CD4-positive, alpha-beta T cell treated with Interleukin-15 for 4 hours (primary cell): ENCODE data around the gene PHETA1.

Source experiments
- DNase-seq: peaks from one replicate; pipeline ENCODE4 v3.0.0-alpha.2; 2020; ENCODE audit warnings: low spot score

The PHETA1 gene

DNA sequence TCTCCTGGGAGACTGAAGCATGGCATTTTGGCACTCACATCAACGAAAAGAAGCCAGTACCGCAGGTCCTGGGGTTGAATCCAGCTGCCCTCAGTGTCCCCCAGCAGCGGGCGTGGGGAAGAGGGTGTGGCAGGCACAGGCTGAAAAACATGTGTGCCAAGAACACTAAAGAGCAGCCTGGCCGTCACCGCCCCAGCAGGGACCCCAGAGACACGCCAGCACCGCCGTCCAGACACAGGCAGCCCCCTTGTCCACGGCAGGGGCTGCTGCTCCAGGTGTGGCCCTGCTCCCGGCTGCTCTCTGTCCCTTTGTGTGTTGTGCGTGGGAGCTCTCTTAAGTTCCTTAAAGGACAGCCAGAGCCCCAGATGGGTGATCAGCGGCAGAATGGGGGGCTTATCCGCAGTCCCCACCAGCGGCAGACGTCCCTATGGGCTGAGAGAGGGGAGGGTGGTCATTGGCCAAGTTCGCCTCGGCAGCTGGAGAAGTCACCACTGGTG lies 556 bp downstream of the PHETA1 start:
- no peak for DNase-seq

DNA sequence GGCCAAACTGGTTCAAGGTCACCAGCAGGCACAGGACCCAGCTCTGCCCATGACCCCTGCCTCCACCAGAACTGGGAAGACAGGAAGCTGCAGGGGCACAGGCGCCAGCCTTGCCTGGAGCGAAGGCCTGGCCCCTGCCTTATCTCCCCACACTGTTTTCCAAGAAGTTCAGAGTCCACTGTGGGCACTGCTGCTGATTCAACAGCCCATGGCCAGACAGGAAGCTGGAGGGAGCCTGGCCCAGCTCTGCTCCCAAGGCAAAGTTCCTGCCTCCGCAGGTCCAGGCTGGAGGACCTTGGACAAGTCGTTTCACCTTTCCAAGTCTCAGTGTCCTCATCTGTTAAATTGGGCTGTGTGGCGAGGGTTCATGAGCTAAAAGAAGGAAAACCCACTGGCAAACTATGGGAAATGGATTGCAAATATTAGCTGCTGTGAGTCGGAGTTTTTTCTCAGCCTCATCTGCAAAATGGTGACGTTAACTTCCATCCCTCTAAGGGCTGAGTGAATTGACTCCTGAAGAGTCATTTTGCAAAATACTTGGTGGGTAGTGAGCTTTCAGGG lies 1.2 kb downstream of the PHETA1 start:
- DNase-seq, result no peak

DNA sequence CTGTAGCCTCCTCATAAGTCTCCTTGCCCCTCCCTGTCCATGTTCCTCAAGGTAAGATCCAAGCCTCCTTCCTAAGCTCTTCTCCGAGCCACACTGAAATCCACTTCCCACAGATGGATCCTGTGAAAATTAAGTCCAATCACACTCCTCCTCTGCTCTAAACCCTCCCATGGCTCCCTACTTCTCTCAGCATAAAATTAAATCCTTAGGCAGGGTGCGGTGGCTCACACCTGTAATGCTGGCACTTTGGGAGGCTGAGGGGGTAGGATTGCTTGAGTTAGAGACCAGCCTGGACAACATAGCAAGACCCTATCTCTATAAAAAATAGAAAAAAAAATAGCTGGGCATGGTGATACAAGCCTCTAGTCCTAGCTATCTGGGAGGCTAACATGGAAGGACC lies 2.3 kb downstream of the PHETA1 start:
- DNase-seq, result no peak

DNA sequence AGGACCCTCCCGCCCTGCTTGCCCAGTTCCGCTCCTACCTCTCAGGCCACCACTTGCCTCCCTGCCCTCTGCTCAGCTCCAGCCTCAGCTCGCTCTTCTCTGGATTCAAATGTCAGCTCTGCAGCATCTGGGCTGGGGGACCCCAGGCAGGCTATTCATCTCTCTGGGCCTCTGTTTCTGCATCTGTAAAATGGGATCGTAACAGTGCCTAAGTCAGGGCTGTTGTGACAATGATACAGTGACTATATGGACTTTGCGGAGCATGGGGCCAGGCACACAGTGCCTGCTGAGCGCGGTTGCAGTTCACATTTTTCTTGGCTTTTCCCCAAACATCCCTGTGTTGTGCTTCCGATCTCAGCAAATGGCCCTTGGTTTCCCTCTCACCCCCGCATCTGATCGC lies 2.8 kb downstream of the PHETA1 start:
- DNase-seq, result no peak

GRCh38 chr12:111363578-111363977 lies 5.3 kb downstream of the PHETA1 start:
- DNase-seq, result no peak

- no peak for DNase-seq
Measured at GRCh38 chr12:111362687-111363475, 6.0 kb downstream of the PHETA1 start.

GRCh38 chr12:111361717-111362576 lies 6.9 kb downstream of the PHETA1 start:
- no peak for DNase-seq

DNA sequence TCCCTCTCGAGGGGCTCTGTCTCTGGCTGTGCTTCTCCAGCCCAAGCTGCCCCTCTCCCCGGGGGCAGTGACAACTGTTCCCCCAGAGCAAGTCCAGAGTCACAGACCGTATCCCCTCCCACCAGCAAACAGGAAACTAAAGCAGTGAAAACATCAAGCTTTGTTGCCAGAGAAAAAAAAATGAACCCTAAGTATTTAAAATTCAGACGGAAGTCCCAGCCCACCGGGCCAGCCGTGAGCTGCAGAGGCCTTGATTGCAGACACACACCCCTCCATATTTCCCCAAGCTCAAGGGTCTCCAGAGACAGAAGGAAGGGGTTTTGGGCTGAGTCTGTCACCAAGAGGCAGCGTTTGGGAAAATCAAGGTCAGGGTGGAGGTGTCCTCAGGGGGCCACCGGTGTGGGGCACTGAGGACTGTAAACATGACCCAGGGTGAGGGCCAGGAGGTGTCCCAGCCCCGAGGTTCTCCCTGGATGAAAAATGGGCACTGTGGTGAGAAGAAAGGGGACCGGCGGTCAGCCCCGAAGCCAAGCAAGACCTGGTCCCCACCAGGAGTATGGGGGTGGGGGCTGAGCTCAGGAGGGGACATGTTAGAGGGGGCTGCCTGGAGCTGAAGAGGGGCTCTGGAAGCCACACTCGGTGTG lies 7.7 kb downstream of the PHETA1 start:
- DNase-seq, result no peak

- no peak for DNase-seq
Measured at GRCh38 chr12:111360325-111360930, 8.5 kb downstream of the PHETA1 start.

DNA sequence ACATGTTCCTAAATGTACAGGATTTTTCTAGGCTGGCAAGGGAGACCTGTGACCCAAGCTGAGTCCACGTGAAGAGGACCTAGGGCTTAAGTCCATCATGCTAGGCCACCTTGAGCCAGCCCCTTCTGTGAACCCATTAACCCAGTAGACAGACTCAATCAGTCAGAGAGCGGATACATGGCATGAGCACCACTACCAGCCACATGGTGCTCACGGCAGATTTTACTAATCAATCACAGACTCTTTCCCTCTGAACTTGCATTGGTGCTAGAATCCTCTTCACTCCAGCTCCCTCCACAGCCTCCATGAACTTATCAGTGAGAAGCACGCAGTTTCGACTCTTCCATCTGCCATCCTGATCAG lies 9.0 kb downstream of the PHETA1 start:
- no peak for DNase-seq

DNA sequence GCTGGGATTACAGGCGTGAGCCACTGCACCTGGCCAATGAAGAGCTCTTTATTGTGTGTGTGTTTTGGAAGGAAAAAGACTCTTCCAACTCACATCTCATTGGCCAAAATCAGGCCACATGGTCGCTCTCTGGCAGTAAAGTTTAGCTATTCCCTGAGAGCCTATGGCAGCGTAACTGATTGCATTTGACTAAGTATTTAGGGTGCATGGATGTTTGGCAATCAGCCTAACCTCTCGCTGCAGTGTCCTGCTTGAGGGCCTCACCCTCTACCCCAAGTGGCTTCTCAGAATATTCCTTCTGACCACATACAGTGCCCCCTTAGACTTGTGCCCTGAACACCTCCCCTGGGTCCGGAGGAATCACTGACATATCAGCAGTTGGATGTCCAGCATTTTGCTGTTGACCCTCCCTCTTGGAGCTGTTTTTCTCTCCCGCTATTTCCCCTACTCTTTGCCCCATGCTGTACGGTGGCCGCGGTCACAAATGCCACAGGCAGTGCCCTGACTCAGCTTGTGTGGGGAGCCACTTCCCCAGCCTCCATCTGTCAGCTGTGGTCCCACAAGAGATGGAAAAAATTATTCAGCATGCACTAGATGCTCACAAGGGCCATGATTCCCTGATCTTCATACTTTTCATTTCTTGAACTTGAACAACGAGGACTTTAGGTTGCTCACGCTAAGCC lies 9.5 kb downstream of the PHETA1 start:
- no peak for DNase-seq

- DNase-seq, result no peak
Measured at GRCh38 chr12:111355201-111355925, 13.5 kb downstream of the PHETA1 start.

DNA sequence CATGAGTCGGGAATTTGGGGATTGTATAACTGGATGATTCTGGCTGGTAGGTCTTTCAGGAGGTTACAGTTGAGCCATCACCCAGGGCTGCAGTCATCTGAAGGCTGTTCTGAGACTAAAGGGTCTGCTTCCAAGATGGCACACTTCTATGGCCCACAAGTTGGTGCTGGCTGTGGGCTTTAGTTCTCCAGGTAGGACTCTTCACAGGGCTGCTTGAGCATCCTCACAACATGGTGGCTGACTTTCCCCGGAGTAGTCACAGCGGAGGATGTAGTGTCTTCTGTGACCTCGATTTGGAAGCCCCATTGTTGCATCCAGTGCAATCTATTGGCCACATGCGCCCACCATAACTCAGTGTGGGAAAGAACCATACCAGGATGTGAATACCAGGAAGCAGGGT lies 14.4 kb downstream of the PHETA1 start:
- DNase-seq, result no peak

DNA sequence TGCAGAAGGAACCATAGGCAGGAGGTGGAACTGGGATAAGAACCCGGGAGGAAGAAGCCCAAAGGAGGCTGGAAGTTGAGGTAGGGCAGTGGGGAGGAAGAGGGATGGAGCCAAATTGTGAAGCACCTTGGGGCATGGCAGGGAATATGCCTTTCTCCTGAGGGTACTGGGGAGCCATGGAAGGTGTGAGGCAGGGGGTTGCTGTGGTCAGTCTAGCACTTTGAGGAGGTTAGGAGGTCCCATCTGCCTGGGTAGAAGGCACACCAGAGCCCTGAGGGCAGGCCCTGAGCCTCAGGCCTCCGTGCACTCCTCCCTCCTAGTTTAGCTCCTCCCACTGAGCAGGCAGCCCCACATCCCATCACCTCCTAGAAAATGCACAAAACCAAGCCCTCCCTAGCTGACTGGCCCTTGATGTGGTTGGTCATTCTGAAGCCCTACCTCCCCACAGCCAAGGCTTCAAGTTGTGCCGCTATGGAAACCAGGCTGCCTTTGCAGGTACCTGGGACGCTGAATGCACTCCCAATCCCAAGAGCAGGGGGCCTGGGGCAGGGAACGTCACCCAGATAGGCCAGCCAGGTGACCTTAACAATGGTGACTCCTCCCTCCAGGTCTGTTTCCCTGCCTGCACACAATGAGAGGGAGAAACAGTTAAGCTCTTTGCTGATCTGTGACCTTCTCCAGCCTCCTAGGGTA lies 15.1 kb downstream of the PHETA1 start:
- no peak for DNase-seq

DNA sequence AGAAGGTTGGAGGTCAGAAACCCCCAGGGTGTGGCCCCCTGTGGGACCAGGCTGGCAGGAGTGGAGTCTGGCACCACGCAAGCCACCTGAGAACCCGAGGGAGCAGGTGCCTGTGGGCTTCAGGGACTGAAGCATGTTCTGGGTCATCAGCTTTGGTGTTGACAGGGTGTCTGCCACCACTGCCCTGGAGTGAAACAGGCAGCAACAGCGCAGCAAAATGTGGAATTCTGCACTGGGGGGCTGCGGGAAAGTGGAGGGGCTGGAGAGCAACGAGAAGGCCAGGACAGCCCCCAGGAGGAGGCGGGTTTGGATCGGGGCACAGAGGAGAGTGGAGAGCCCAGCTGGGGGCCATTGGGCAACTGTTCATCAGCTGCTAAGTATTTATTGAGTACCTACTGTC lies 15.9 kb downstream of the PHETA1 start:
- DNase-seq, result no peak

- DNase-seq, result no peak
Measured at GRCh38 chr12:111352296-111352993, 16.4 kb downstream of the PHETA1 start.

GRCh38 chr12:111351026-111351425 lies 17.9 kb downstream of the PHETA1 start:
- DNase-seq, result no peak

- no peak for DNase-seq
Measured at GRCh38 chr12:111349748-111350520, 19.0 kb downstream of the PHETA1 start.
